OCI-LY7 (cell line): ENCODE results near the gene TCP11. TPM values are rescaled to one million over a fixed set of nuclear protein-coding genes. Genes with fewer than 3 reads are reported as not detected.

Experiments
- BruUV-seq: library from RNA; stranded (reverse); fragments of 400-500 nt; replicated peaks from 2 replicates; lab custom pipeline; 2021; lab: Mats Ljungman, UMichigan
- CTCF ChIA-PET: fragments of 300-600 bp; sonication (Branson Sonifier 250); formaldehyde crosslinking; loops from one replicate; lab custom pipeline; 2022; ENCODE audit warnings: antibody characterized with exemption; ENCODE audit not compliant: unreplicated experiment; lab: Charles Lee
- POLR2A ChIA-PET: fragments of 300-600 bp; sonication (Branson Sonifier 250); formaldehyde crosslinking; loops from one replicate; lab custom pipeline; 2022; ENCODE audit warnings: antibody characterized with exemption; lab: Charles Lee
- DNase-seq: peaks from one replicate; pipeline ENCODE4 v3.0.0-alpha.2; 2015; ENCODE audit warnings: low spot score
- H2AFZ ChIP-seq: fragments of 200-600 bp; sonication (generic), shearing (Covaris generic); 2 replicates; pipeline ENCODE4 v1.6.1; 2014; ENCODE audit warnings: mild to moderate bottlenecking, antibody characterized with exemption, low read length, moderate library complexity
- H3K27ac ChIP-seq: fragments of 200-600 bp; sonication (generic); 2 replicates; pipeline ENCODE4 v1.5.1; 2014; ENCODE audit warnings: mixed run types, low read depth, mild to moderate bottlenecking, moderate library complexity, low read length, inconsistent platforms; ENCODE audit not compliant: poor library complexity, severe bottlenecking
- H3K36me3 ChIP-seq: fragments of 200-600 bp; sonication (generic); 2 replicates; pipeline ENCODE4 v1.6.1; 2014; ENCODE audit warnings: mild to moderate bottlenecking, antibody characterized with exemption, low read length, moderate library complexity, mixed read lengths; ENCODE audit not compliant: insufficient read depth
- H3K4me1 ChIP-seq: fragments of 200-600 bp; sonication (generic); 2 replicates; pipeline ENCODE4 v1.5.1; 2014; ENCODE audit warnings: mild to moderate bottlenecking, low read length; ENCODE audit not compliant: insufficient read depth, poor library complexity, severe bottlenecking
- H3K4me2 ChIP-seq: fragments of 200-600 bp; sonication (generic); 2 replicates; pipeline ENCODE4 v1.6.1; 2014; ENCODE audit warnings: mild to moderate bottlenecking, low read length
- H3K4me3 ChIP-seq: fragments of 200-600 bp; sonication (generic); 2 replicates; pipeline ENCODE4 v1.5.1; 2014; ENCODE audit warnings: mild to moderate bottlenecking, low read depth, low read length; ENCODE audit not compliant: poor library complexity, severe bottlenecking
- H3K79me2 ChIP-seq: fragments of 200-600 bp; sonication (generic); 2 replicates; pipeline ENCODE4 v1.6.1; 2016; ENCODE audit warnings: low read depth, mild to moderate bottlenecking, low read length, moderate library complexity, mixed read lengths; ENCODE audit not compliant: insufficient read depth
- H3K9me2 ChIP-seq: fragments of 200-600 bp; sonication (generic); 2 replicates; pipeline ENCODE4 v1.6.1; 2016; ENCODE audit warnings: mild to moderate bottlenecking, low read length, mixed read lengths; ENCODE audit not compliant: insufficient read depth
- H3K9me3 ChIP-seq: fragments of 200-600 bp; sonication (generic); 2 replicates; pipeline ENCODE4 v1.6.1; 2014; ENCODE audit warnings: mild to moderate bottlenecking, mixed run types, low read length, mixed read lengths
- H4K20me1 ChIP-seq: fragments of 200-600 bp; sonication (generic); 2 replicates; pipeline ENCODE4 v1.6.1; 2014; ENCODE audit warnings: mild to moderate bottlenecking, antibody characterized with exemption, low read length, moderate library complexity, mixed read lengths; ENCODE audit not compliant: insufficient read depth
- EZH2phosphoT487 ChIP-seq: fragments of 200-600 bp; sonication (generic); IDR thresholded peaks from 2 replicates; pipeline ENCODE4 v1.6.1; 2018; ENCODE audit warnings: low read depth, borderline replicate concordance, mild to moderate bottlenecking, mixed run types, antibody characterized with exemption, low read length, moderate library complexity, mixed read lengths
- intact Hi-C: fragments of 100-400 bp; cut with micrococcal nuclease; formaldehyde crosslinking; loops from one replicate; pipeline ENCODE4 v1.10.0; 2022; ENCODE audit not compliant: unreplicated experiment
- total RNA-seq, 2 experiments: library from RNA; depleted of rRNA in 1 of 2; stranded (reverse); fragments of >200 nt in 1 of 2; shearing (Covaris generic) in 1 of 2; gene quantifications; 2 replicates each; pipeline ENCODE4 v1.2.3, GENCODE V29; 2014 to 2022
- TF ChIP-seq, protein P1 (sequence below): fragments of 200-600 bp; sonication (generic); conservative IDR thresholded peaks from 2 replicates; pipeline ENCODE4 v1.5.1; 2014; ENCODE audit warnings: mild to moderate bottlenecking, antibody characterized with exemption, low read length, moderate library complexity, mixed read lengths

Gene TCP11
- total RNA-seq, 2 experiments from 2014 or later, result not detected

- H3K4me2 ChIP-seq, result no peak overlapping the region
- H3K9me2 ChIP-seq, result no peaks in the 10 kb centered on the region
- H3K4me1 ChIP-seq, result no peaks in the 10 kb centered on the region
- DNase-seq, result no peak
- H3K9me3 ChIP-seq, result no peaks in the 10 kb centered on the region
- no peak for TF ChIP-seq EZH2phosphoT487
- TF ChIP-seq, protein P1, sequence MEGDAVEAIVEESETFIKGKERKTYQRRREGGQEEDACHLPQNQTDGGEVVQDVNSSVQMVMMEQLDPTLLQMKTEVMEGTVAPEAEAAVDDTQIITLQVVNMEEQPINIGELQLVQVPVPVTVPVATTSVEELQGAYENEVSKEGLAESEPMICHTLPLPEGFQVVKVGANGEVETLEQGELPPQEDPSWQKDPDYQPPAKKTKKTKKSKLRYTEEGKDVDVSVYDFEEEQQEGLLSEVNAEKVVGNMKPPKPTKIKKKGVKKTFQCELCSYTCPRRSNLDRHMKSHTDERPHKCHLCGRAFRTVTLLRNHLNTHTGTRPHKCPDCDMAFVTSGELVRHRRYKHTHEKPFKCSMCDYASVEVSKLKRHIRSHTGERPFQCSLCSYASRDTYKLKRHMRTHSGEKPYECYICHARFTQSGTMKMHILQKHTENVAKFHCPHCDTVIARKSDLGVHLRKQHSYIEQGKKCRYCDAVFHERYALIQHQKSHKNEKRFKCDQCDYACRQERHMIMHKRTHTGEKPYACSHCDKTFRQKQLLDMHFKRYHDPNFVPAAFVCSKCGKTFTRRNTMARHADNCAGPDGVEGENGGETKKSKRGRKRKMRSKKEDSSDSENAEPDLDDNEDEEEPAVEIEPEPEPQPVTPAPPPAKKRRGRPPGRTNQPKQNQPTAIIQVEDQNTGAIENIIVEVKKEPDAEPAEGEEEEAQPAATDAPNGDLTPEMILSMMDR, result no peak
- no peaks in the 10 kb centered on the region for H3K79me2 ChIP-seq
- intact Hi-C loops, result no loop called here
- POLR2A ChIA-PET, result no interaction called here
- H3K4me3 ChIP-seq, result no peak overlapping the region
- CTCF ChIA-PET, result no interaction called here
- no TSS peak for BruUV-seq
- H3K36me3 ChIP-seq, result no peaks in the 10 kb centered on the region
- no peak overlapping the region for H2AFZ ChIP-seq
- H4K20me1 ChIP-seq, result no peaks in the 10 kb centered on the region
- no peak overlapping the region for H3K27ac ChIP-seq
Measured at GRCh38 chr6:35090734-35091133, 50.4 kb downstream of the TCP11 start.

DNA sequence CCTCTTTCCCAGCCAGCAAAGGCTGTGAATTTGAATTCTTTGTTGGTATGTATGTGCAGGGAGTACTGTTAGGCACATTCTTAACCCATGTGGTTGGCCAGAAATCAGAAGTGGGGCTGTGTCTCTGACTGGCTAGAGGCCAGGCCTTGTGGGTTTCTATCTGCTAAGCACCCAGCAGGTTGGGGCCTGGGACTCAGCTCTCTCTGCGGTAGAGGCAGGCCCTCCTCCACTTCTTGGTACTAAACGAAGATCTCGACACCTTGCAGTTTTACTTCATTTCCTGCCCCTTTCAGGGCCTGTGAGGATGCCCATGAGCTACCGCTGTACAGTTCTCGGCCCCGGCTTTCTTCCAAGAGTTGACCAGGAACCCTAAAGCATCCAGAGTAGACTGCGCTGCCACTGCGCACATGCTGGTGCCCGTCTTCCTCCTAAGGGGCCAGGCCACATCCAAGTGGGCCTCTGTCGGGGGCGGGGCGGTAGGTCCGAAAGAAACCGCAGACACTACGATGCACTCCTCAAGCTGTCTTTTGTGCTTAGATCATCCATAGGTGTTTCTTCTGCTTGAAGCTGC, 51.1 kb downstream of the TCP11 start:
- no TSS peak for BruUV-seq
- Histone ChIP-seq H3K4me3 (no peak overlapping the region), H3K36me3 (no peaks in the 10 kb centered on the region), H2AFZ (no peak overlapping the region), H3K9me3 (no peaks in the 10 kb centered on the region), H3K9me2 (no peaks in the 10 kb centered on the region), H4K20me1 (no peaks in the 10 kb centered on the region), H3K79me2 (no peaks in the 10 kb centered on the region), H3K4me1 (no peaks in the 10 kb centered on the region), H3K27ac (no peak overlapping the region), H3K4me2 (no peak overlapping the region)
- intact Hi-C loops, result no loop called here
- DNase-seq, result no peak
- TF ChIP-seq, protein P1, result no peak
- no peak for TF ChIP-seq EZH2phosphoT487
- ChIA-PET POLR2A (no interaction called here), CTCF (no interaction called here)

DNA sequence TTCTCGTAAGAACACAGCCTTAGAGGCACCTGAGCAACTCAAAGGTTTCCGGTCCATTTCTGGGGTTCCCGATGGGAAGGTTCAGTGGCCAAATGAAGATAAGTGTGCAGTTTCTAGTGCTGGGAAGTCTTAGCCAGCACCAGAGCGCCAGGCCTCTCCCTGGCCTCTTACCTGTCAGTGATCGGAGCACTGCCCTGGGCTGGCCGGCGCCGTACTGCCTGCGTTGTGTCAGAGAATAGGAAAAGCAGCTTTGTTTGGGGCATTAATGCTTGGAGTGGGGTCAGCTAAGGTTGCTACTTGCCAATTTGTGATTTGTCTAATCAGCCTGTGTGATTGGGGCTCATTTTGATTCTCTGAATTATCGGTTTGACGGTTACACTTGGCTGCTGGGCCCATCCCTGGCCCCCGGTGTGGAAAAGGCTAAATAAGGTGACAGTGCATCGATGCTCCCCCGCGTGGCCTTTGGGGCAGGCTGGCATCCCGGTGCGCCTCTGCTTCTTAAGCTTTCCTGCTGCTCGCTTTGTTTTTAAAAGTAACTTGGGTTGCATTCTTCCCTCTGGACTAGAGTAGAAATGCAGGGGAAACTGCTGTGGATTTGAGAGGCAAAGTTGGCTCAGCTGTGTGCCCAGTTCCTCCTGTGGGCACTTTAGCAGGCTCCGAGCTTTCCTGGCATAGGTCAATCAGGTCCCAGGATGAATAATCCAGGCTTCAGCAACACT, 51.8 kb downstream of the TCP11 start:
- no peak for TF ChIP-seq EZH2phosphoT487
- TF ChIP-seq, protein P1, result no peak
- H4K20me1 ChIP-seq, result no peaks in the 10 kb centered on the region
- ChIA-PET POLR2A (no interaction called here), CTCF (no interaction called here)
- H3K36me3 ChIP-seq, result no peaks in the 10 kb centered on the region
- intact Hi-C loops, result no loop called here
- no TSS peak for BruUV-seq
- no peaks in the 10 kb centered on the region for H3K9me3 ChIP-seq
- no peaks in the 10 kb centered on the region for H3K9me2 ChIP-seq
- no peak for DNase-seq
- no peak overlapping the region for H3K4me3 ChIP-seq
- H2AFZ ChIP-seq, result no peak overlapping the region
- no peaks in the 10 kb centered on the region for H3K79me2 ChIP-seq
- no peak overlapping the region for H3K27ac ChIP-seq
- H3K4me1 ChIP-seq, result no peaks in the 10 kb centered on the region
- no peak overlapping the region for H3K4me2 ChIP-seq
